Esophagus muscularis mucosa (tissue), 4 donors: ENCODE results near the gene MCL1. TPM values are rescaled to one million over a fixed set of nuclear protein-coding genes. Genes with fewer than 3 reads are reported as not detected.
A peak's percentile ranks its signal among the peaks of the same experiment; 100 is the strongest.

Experiments used
- DNase-seq: peaks from one replicate; pipeline ENCODE4 v3.0.0-alpha.2; 2017; ENCODE audit errors: extremely low spot score
- H3K27ac ChIP-seq, 4 donors: fragments of 200-600 bp; sonication (generic); replicated peaks in 1 of 4; 1 replicate in 3 of 4; 2 replicates in 1 of 4; pipeline ENCODE4 v1.5.1; 2016 to 2019; ENCODE audit warnings: mild to moderate bottlenecking in 1 of 4
- H3K27me3 ChIP-seq, 4 donors: fragments of 200-600 bp; sonication (generic); one replicate each; pipeline versions ENCODE4 v1.5.1 to v1.6.0; 2016 to 2019
- H3K36me3 ChIP-seq, 4 donors: fragments of 200-600 bp; sonication (generic); one replicate each; pipeline ENCODE4 v1.5.1; 2016 to 2019
- H3K4me1 ChIP-seq, 4 donors: fragments of 200-600 bp; sonication (generic); one replicate each; pipeline ENCODE4 v1.5.1; 2016 to 2019
- H3K4me3 ChIP-seq, 4 donors: fragments of 200-600 bp; sonication (generic); 1 replicate in 2 of 4; 2 replicates in 2 of 4; pipeline ENCODE4 v1.5.1; 2016 to 2019; ENCODE audit warnings: mild to moderate bottlenecking in 4 of 4, moderate library complexity in 1 of 4
- H3K9me3 ChIP-seq, 4 donors: fragments of 200-600 bp; sonication (generic); 1 replicate in 3 of 4; 2 replicates in 1 of 4; pipeline ENCODE4 v1.5.1; 2016 to 2019
- CTCF ChIP-seq, 3 experiments: fragments of 200-600 bp in 2 of 3; fragments of 450-650 bp in 1 of 3; sonication (generic) in 2 of 3; IDR thresholded peaks; one replicate each; pipeline ENCODE4 v1.5.1; 2017 to 2019; ENCODE audit warnings: antibody characterized with exemption in 3 of 3, mild to moderate bottlenecking in 2 of 3, moderate library complexity in 1 of 3
- EP300 ChIP-seq: sonication (generic); formaldehyde crosslinking; IDR thresholded peaks from one replicate; pipeline ENCODE4 v1.6.1; 2017; ENCODE audit warnings: antibody characterized with exemption
- POLR2A ChIP-seq: fragments of 450-650 bp; IDR thresholded peaks from one replicate; pipeline ENCODE4 v1.6.1; 2017; ENCODE audit warnings: antibody characterized with exemption, moderate library complexity, mild to moderate bottlenecking, low read depth
- POLR2AphosphoS5 ChIP-seq, 2 donors: sonication (generic); formaldehyde crosslinking; IDR thresholded peaks; one replicate each; pipeline ENCODE4 v1.6.1; 2017; ENCODE audit warnings: antibody characterized with exemption in 2 of 2
- WGBS: methylation state at CpG from one replicate; pipeline ENCODE4 v1.1.5; 2018; 5-methylcytosine and 5-hydroxymethylcytosine counted together
- intact Hi-C: fragments of 100-400 bp; cut with DNase I; formaldehyde crosslinking; loops from one replicate; pipeline ENCODE4 v1.15.1; 2023
- total RNA-seq, 4 donors: library from RNA; depleted of rRNA; stranded (reverse); fragments of >200 nt; gene quantifications; one replicate each; pipeline versions ENCODE4 v1.1.0 to v1.2.1, GENCODE V29; 2016

MCL1 gene
- total RNA-seq, 4 donors from 2014 or later, result 192 to 460 (median 255) TPM

DNA sequence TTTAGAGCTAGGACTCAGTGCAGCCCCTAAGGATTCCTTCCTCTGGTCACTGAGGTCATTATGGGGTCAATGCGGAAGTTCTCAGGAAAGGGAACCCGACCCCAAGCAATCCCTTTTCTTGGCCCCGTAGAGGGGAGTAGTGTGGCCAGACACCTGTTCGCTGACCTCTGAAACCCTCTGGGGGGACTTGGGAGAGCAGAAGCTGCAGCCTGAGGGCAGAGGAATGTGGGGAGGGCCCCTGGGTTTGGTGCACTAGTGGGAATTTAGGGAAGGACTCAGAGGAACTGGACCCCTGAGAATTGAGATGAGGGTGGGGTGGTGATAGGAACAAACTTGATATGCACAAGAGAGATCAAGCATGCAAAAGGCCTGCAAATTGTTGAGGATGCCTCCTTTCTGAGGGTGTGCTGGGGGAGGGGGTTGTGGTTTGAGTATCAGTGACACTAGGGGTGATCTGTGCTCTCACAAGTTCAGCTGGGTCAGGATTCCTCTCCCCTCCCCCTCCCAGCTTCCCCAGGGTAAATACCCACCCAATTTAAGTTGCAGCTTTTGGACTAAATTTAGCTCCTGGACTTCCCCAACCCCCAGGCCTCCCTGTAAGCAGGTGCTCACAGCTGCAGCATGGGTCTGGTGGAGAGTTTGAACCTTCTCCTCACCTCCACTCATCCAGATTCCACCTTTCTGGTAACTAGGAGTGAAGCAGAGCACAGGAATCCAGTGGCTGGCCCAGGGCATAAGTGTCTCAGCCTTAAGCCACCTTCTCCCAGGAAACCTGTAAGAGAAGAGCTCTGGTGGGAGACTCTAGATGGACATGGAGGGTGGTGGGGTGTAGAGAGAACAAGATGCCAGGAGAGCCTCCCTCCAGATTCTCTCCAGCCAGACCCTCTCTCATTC lies 16.7 kb downstream of the MCL1 start:
- peak overlapping the region; percentile 59 to 64 (median 61) for H3K4me3 ChIP-seq
- no peak for DNase-seq
- no peaks in the 10 kb centered on the region for H3K9me3 ChIP-seq
- H3K4me1 ChIP-seq, result peaks cover 83 to 95% (median 91%) of the 10 kb centered on the region in 4 donors
- peaks cover 0 to 13% (median 8%) of the 10 kb centered on the region in 4 donors for H3K36me3 ChIP-seq
- TF ChIP-seq POLR2AphosphoS5 (IDR thresholded peaks at IDR 0.05) (peak in 1 of 2 donors; percentile 5), EP300 (no peak), POLR2A (no peak), CTCF (IDR thresholded peaks at IDR 0.05) (no peak)
- intact Hi-C loops, result no loop called here
- peak overlapping the region; percentile 93 to 100 (median 98) for H3K27ac ChIP-seq
- 30% methylated on average over 2 of the region's 4 CpGs for WGBS
- H3K27me3 ChIP-seq, result no peaks in the 10 kb centered on the region

DNA sequence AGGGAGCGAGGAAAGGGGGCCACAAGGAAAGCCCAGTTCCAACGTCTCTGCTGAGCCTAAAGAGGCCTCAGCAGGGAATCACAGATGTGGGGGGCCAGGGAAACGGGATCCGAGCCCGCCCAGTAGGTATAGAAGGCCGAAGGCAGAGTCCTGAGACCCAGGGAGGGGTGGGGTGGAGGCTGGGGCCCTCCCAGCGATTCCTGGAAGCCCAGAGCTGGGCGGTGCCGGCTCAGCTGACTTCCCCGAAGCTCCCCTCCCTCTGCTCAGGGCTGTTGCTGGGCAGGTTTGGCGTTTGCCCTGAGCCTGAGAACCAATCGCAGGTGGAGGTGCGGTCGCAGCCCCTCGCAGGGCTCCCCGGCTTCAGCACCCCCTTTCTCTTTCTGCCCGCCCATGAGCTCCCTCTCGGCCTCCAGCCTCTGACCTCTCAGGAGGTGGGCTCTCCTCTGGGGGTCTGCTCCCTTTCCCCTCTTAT lies 17.4 kb downstream of the MCL1 start:
- H3K9me3 ChIP-seq, result no peaks in the 10 kb centered on the region
- 2% methylated on average over 12 of the region's 18 CpGs for WGBS
- H3K27me3 ChIP-seq, result no peaks in the 10 kb centered on the region
- peaks cover 0 to 19% (median 15%) of the 10 kb centered on the region in 4 donors for H3K36me3 ChIP-seq
- intact Hi-C loops, result loop anchor here (1.0 to 2.0 kb wide), 2 partner anchors 18 to 59 kb away; no protein-coding TSS in a partner anchor
- peak; percentile 98 for DNase-seq
- TF ChIP-seq POLR2AphosphoS5 (IDR thresholded peaks at IDR 0.05) (peak in 1 of 2 donors; percentile 99), CTCF (IDR thresholded peaks at IDR 0.05) (no peak), EP300 (peak; percentile 92), POLR2A (no peak)
- H3K27ac ChIP-seq, result peak overlapping the region; percentile 93 to 100 (median 98)
- peak overlapping the region; percentile 59 to 64 (median 61) for H3K4me3 ChIP-seq
- peaks cover 76 to 95% (median 88%) of the 10 kb centered on the region in 4 donors for H3K4me1 ChIP-seq

DNA sequence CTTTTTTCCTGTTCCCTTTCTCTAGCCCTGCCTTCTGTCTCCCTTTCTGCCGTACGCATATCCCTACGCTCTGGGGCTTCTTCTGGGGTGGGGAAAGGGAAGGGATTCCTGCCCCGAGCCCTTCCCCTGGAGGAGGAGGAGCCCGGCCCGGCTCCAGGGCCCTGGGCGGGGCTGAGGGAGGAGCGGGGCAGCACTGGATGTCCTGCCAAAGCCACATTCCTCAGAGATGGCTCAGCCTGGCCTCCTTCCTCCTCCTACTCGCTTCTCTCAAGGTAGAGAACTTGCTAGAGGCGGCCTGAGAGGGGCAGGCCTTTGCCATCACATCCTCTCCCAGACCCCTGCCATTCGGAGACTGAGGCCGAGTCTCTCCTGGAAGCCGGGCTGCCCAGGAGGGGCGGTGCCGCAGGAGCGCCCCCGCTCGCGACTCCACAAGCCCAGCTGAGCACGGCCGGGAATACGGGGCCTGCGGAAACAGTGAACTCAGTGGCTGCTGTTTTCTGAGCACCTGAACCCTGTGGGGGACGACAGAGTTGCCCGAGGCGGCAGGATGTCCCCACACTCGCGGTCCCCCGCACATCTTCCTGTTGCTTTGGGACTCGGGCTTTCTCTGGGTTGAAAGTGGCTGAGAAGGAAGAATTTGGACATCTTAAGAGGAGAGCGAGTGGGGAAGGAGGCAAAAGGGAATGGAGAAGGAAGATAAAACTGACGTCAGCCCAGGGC lies 18.0 kb downstream of the MCL1 start:
- WGBS, result under 1% methylated on average over 20 of the region's 32 CpGs
- DNase-seq, result peak; percentile 98
- peaks cover 70 to 95% (median 85%) of the 10 kb centered on the region in 4 donors for H3K4me1 ChIP-seq

More for the DNA sequence above, 18.0 kb downstream of the MCL1 start:
- Histone ChIP-seq H3K27ac (peak overlapping the region; percentile 93 to 100 (median 98)), H3K9me3 (no peaks in the 10 kb centered on the region), H3K36me3 (peaks cover 0 to 25% (median 20%) of the 10 kb centered on the region in 4 donors), H3K4me3 (peak overlapping the region; percentile 59 to 64 (median 61)), H3K27me3 (no peaks in the 10 kb centered on the region)
- peak; percentile 83 for TF ChIP-seq EP300
- peak; percentile 5 to 18 (median 11) for TF ChIP-seq CTCF (IDR thresholded peaks at IDR 0.05)
- peak in 1 of 2 donors; percentile 98 for TF ChIP-seq POLR2AphosphoS5 (IDR thresholded peaks at IDR 0.05)
- TF ChIP-seq POLR2A, result peak; percentile 69
- intact Hi-C loops, result loop anchor here (1.0 to 2.0 kb wide), 2 partner anchors 19 to 59 kb away; no protein-coding TSS in a partner anchor
